Activated CD4-positive, alpha-beta T cell treated with anti-CD3 and anti-CD28 coated beads, Interleukin-2, amount 50 U/mL, for 24 hours (primary cell): ENCODE results near the gene PIK3C3.
"Not testable (repeated sequence)": the region's sequence is repeated elsewhere in the genome, so short reads cannot be mapped to it uniquely, and the experiment has no call there.

Source experiments
- DNase-seq, 2 donors: peaks; one replicate each; pipeline ENCODE4 v3.0.0-alpha.2; 2020; ENCODE audit warnings: low read depth in 1 of 2, low spot score in 1 of 2

The PIK3C3 gene

GRCh38 chr18:42018831-42019230 lies 63.8 kb downstream of the PIK3C3 start:
- DNase-seq = no peak

DNA sequence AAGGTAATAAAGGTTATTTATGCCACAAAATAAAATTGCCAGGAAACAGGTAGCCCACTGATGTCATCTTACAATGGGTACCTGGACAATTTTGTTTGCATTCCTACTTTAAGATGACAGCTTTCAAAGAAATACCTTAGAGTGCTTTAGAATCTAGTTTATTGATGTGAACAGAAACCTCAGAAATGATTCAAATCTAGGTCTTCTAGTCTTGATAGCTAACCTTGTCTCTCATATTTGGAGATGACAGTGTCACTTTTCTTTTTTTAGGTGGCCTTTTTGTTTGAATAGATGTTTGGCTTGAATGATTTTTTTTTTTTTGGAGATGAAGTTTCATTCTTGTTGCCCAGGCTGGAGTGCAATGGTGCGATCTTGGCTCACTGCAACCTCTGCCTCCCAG lies 69.1 kb downstream of the PIK3C3 start:
- no peak for DNase-seq

GRCh38 chr18:42025491-42025890 lies 70.5 kb downstream of the PIK3C3 start:
- no peak for DNase-seq

- no peak for DNase-seq
Measured at GRCh38 chr18:42025974-42026625, 71.1 kb downstream of the PIK3C3 start.

- peak in 1 of 2 donors; percentile 18 for DNase-seq
Measured at GRCh38 chr18:42028247-42028832, 73.3 kb downstream of the PIK3C3 start.

- no peak for DNase-seq
Measured at GRCh38 chr18:42029092-42029491, 74.1 kb downstream of the PIK3C3 start.

GRCh38 chr18:42030586-42031182 lies 75.7 kb downstream of the PIK3C3 start:
- DNase-seq = no peak

GRCh38 chr18:42032447-42032846 lies 77.4 kb downstream of the PIK3C3 start:
- no peak for DNase-seq

- DNase-seq = no peak
Measured at GRCh38 chr18:42033137-42033810, 78.2 kb downstream of the PIK3C3 start.

DNA sequence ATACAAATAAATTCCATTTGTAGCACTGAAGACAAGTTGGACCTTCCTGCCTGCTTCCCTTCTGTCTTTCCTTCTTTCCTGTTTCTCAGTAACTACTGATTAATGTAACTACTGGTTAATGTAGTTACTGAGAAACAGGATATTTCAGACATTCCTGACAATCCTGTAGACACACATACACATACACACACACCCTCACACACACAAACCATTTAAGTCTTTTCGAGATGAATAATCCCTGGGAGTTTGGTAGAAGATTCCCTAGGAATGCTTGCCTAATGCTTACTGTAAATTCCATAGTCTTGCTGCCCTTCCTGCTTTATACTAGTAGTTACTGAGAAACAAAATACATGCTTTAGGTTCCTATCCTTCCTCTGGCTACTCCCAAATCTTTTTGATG lies 83.9 kb downstream of the PIK3C3 start:
- no peak for DNase-seq

DNA sequence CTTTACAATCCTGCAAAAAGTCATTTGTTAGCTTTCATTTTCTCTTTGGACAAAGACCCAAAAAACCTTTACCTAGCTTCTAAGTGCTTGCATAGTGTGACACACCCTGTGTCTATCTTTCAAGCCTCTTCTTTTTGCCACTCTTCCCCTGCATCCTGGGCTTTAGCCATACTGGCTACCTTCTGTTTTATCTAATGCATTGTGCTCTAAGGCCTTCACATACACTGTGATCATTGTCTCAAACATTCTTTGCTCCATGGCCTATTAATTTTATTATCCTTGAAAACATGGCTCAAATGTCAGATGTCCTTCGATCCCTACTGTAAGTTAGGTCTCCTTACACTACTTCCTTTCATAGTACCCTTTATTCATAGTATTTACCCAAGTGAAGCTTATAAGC lies 84.4 kb downstream of the PIK3C3 start:
- DNase-seq = no peak

GRCh38 chr18:42041793-42042192 lies 86.8 kb downstream of the PIK3C3 start:
- no peak for DNase-seq

GRCh38 chr18:42045346-42045745 lies 90.3 kb downstream of the PIK3C3 start:
- DNase-seq = no peak

GRCh38 chr18:42047721-42048120 lies 92.7 kb downstream of the PIK3C3 start:
- DNase-seq = no peak

GRCh38 chr18:42048158-42048557 lies 93.1 kb downstream of the PIK3C3 start:
- DNase-seq = no peak

- not testable (repeated sequence) for DNase-seq
Measured at GRCh38 chr18:42049536-42049935, 94.5 kb downstream of the PIK3C3 start.

GRCh38 chr18:42051411-42051810 lies 96.4 kb downstream of the PIK3C3 start:
- DNase-seq = no peak

GRCh38 chr18:42052122-42052708 lies 97.2 kb downstream of the PIK3C3 start:
- DNase-seq = no peak

GRCh38 chr18:42053188-42053781 lies 98.3 kb downstream of the PIK3C3 start:
- DNase-seq = peak; percentile 9 to 52

GRCh38 chr18:42064109-42064508 lies 109.1 kb downstream of the PIK3C3 start:
- no peak for DNase-seq

GRCh38 chr18:42067518-42067917 lies 112.5 kb downstream of the PIK3C3 start:
- no peak for DNase-seq
